NB4 (cell line): ENCODE data around the gene TCTN1.

Experiments
- MYC ChIP-seq: IDR thresholded peaks from 2 replicates; pipeline ENCODE4 v1.6.1; 2011; ENCODE audit warnings: low read depth, low read length
- POLR2A ChIP-seq: IDR thresholded peaks from 2 replicates; pipeline ENCODE4 v1.6.1; 2011; ENCODE audit warnings: mild to moderate bottlenecking; ENCODE audit not compliant: insufficient read length; ENCODE audit errors: extremely low read depth
- TF ChIP-seq, protein P1 (sequence below): IDR thresholded peaks from one replicate; pipeline ENCODE4 v1.5.1; 2012; ENCODE audit warnings: low read depth, low read length

DNA sequence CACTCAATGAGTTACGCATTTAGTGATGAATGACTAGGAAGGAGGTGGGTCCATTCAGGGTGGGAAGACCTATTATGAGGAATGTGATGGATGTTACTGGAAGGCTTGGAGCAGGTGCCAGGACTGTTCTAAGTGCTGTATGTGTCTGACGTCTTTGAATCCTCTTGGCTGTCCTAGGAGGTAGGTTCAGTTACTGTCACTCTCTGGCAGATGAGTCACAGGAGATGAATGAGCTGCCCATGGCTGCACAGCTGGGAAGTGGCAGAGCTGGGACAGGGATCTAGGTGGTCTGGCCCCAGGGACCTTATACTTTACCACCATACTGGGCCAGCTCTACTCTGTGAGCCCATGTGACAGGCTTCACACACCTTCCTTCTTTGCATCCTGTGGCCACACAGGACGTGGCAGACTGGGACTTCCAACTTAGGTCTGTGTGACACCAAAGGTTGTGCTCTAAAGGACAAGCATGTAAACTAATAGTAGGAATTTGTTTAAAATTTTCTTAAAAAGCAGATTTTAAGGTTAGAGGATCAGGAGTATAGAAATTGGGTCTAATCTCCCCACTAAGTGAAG is 24.0 kb downstream of the TCTN1 start:
- TF ChIP-seq, protein P1, sequence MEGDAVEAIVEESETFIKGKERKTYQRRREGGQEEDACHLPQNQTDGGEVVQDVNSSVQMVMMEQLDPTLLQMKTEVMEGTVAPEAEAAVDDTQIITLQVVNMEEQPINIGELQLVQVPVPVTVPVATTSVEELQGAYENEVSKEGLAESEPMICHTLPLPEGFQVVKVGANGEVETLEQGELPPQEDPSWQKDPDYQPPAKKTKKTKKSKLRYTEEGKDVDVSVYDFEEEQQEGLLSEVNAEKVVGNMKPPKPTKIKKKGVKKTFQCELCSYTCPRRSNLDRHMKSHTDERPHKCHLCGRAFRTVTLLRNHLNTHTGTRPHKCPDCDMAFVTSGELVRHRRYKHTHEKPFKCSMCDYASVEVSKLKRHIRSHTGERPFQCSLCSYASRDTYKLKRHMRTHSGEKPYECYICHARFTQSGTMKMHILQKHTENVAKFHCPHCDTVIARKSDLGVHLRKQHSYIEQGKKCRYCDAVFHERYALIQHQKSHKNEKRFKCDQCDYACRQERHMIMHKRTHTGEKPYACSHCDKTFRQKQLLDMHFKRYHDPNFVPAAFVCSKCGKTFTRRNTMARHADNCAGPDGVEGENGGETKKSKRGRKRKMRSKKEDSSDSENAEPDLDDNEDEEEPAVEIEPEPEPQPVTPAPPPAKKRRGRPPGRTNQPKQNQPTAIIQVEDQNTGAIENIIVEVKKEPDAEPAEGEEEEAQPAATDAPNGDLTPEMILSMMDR: no peak
- TF ChIP-seq POLR2A: no peak
- no peak for TF ChIP-seq MYC
